ENCODE data around the gene PYGL.
"Not testable (repeated sequence)": the region's sequence is repeated elsewhere in the genome, so short reads cannot be mapped to it uniquely, and the experiment has no call there.

DNA sequence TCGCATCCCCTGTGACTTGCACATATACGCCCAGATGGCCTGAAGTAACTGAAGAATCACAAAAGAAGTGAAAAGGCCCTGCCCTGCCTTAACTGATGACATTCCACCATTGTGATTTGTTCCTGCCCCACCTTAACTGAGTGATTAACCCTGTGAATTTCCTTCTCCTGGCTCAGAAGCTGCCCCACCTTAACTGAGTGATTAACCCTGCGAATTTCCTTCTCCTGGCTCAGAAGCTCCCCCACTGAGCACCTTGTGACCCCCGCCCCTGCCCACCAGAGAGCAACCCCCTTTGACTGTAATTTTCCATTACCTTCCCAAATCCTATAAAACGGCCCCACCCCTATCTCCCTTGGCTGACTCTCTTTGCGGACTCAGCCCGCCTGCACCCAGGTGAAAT lies 47.9 kb downstream of the PYGL start:
- TF ChIP-seq, protein P1, sequence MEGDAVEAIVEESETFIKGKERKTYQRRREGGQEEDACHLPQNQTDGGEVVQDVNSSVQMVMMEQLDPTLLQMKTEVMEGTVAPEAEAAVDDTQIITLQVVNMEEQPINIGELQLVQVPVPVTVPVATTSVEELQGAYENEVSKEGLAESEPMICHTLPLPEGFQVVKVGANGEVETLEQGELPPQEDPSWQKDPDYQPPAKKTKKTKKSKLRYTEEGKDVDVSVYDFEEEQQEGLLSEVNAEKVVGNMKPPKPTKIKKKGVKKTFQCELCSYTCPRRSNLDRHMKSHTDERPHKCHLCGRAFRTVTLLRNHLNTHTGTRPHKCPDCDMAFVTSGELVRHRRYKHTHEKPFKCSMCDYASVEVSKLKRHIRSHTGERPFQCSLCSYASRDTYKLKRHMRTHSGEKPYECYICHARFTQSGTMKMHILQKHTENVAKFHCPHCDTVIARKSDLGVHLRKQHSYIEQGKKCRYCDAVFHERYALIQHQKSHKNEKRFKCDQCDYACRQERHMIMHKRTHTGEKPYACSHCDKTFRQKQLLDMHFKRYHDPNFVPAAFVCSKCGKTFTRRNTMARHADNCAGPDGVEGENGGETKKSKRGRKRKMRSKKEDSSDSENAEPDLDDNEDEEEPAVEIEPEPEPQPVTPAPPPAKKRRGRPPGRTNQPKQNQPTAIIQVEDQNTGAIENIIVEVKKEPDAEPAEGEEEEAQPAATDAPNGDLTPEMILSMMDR (conservative IDR thresholded peaks at IDR 0.05; ENCODE audit: low read depth, low read length): not testable (repeated sequence)
- TF ChIP-seq EZH2 (IDR thresholded peaks at IDR 0.05; ENCODE audit: low read length, unreplicated experiment); EZH2phosphoT487 (IDR thresholded peaks at IDR 0.05; ENCODE audit: borderline replicate concordance, low read length): not testable (repeated sequence)
